HepG2 (cell line): ENCODE results near the gene SRP72. TPM values are rescaled to one million over a fixed set of nuclear protein-coding genes. Genes with fewer than 3 reads are reported as not detected.
A peak's percentile ranks its signal among the peaks of the same experiment; 100 is the strongest.

Experiments used
- ATAC-seq: fragments of 200-7000 bp; cut with Tn5 transposase; 3 replicates; pipeline ENCODE4 v1.9.1; 2020; ENCODE audit warnings: mild to moderate bottlenecking, moderate library complexity
- BruUV-seq: library from RNA; stranded (reverse); fragments of 400-500 nt; replicated peaks from 2 replicates; lab custom pipeline; 2021; lab: Mats Ljungman, UMichigan
- CTCF ChIA-PET: fragments of 300-600 bp; formaldehyde crosslinking; extraction: SDS; loops from one replicate; lab custom pipeline; 2021; ENCODE audit warnings: low total read pairs, inconsistent platforms, low intra/inter-chr PET ratio; lab: Yijun Ruan, JAX
- POLR2A ChIA-PET: fragments of 350-600 bp; sonication (Branson Sonifier 250); formaldehyde crosslinking; loops from one replicate; lab custom pipeline; 2020; ENCODE audit warnings: antibody characterized with exemption, inconsistent platforms; lab: Yijun Ruan, JAX
- DNase-seq: peaks from one replicate; pipeline ENCODE4 v3.0.0-alpha.2; 2015; ENCODE audit warnings: low spot score
- FAIRE-seq: peaks from 3 replicates; lab custom pipeline; 2011; peaks lifted over from hg19 to GRCh38; lab: Jason Lieb, UNC
- H2AFZ ChIP-seq: one replicate; pipeline ENCODE4 v1.6.1; 2011; ENCODE audit warnings: low read length, inconsistent platforms
- H3K27ac ChIP-seq: fragments of 300-600 bp; 3 replicates; pipeline ENCODE4 v1.8.0; 2011; ENCODE audit warnings: mixed run types, mild to moderate bottlenecking, mixed read lengths, low read length, inconsistent platforms; ENCODE audit not compliant: insufficient read depth; ENCODE audit errors: extremely low read length
- H3K27me3 ChIP-seq, 2 experiments: fragments of 200-600 bp in 1 of 2; 2 replicates in 1 of 2; 3 replicates in 1 of 2; pipeline versions ENCODE4 v1.6.0 to v1.8.0; 2011; ENCODE audit warnings: low read length in 2 of 2, mild to moderate bottlenecking in 2 of 2, moderate library complexity in 2 of 2, inconsistent platforms in 1 of 2; ENCODE audit not compliant: insufficient read depth in 2 of 2, control insufficient read depth in 1 of 2
- H3K36me3 ChIP-seq, 2 experiments: fragments of 200-600 bp in 1 of 2; replicated peaks in 1 of 2; 2 replicates in 1 of 2; 3 replicates in 1 of 2; pipeline versions ENCODE4 v1.5.1 to v1.8.0; 2011; ENCODE audit warnings: low read length in 2 of 2, inconsistent platforms in 1 of 2; ENCODE audit not compliant: insufficient read depth in 2 of 2, control insufficient read depth in 1 of 2
- H3K4me1 ChIP-seq: 2 replicates; pipeline ENCODE4 v1.5.1; 2012; ENCODE audit warnings: low read length, inconsistent platforms; ENCODE audit not compliant: insufficient read depth
- H3K4me2 ChIP-seq: 2 replicates; pipeline ENCODE4 v1.6.0; 2011; ENCODE audit warnings: low read depth, low read length, inconsistent platforms
- H3K4me3 ChIP-seq, 3 experiments: fragments of 200-600 bp in 1 of 3; sonication (generic), shearing (Covaris generic) in 1 of 3; replicated peaks in 1 of 3; 2 replicates each; pipeline ENCODE4 v1.5.1; 2011 to 2016; ENCODE audit warnings: low read length in 3 of 3, inconsistent platforms in 2 of 3, low read depth in 2 of 3, mild to moderate bottlenecking in 2 of 3, control low read depth in 1 of 3, mixed read lengths in 1 of 3; ENCODE audit not compliant: insufficient read depth in 1 of 3
- H3K79me2 ChIP-seq: one replicate; pipeline ENCODE4 v1.6.1; 2011; ENCODE audit warnings: low read length, inconsistent platforms; ENCODE audit not compliant: insufficient read depth
- H3K9ac ChIP-seq: 2 replicates; pipeline ENCODE4 v1.6.0; 2011; ENCODE audit warnings: mild to moderate bottlenecking, low read depth, low read length, inconsistent platforms; ENCODE audit not compliant: insufficient read depth
- H3K9me3 ChIP-seq: 2 replicates; pipeline ENCODE4 v1.5.1; 2012; ENCODE audit warnings: mild to moderate bottlenecking, low read length
- H4K20me1 ChIP-seq: 2 replicates; pipeline ENCODE4 v1.6.0; 2011; ENCODE audit warnings: inconsistent platforms, mild to moderate bottlenecking, low read length, moderate library complexity; ENCODE audit not compliant: insufficient read depth
- HMG20A ChIP-seq: IDR thresholded peaks from 2 replicates; pipeline ENCODE4 v1.6.1; 2016; ENCODE audit warnings: borderline replicate concordance
- HNF1A ChIP-seq, 2 experiments: sonication (generic) in 1 of 2; formaldehyde crosslinking in 1 of 2; IDR thresholded peaks; 2 replicates each; pipeline versions ENCODE4 v1.4.0 to v1.6.1; 2016 to 2020; ENCODE audit warnings: borderline replicate concordance in 1 of 2, low read depth in 1 of 2, mild to moderate bottlenecking in 1 of 2, missing genetic modification reagents in 1 of 2
- HNRNPUL1 ChIP-seq: fragments of 200-400 bp; formaldehyde crosslinking; IDR thresholded peaks from 2 replicates; pipeline ENCODE4 v1.6.1; 2017; ENCODE audit warnings: low read depth, mild to moderate bottlenecking, low read length, moderate library complexity
- MAFF ChIP-seq: IDR thresholded peaks from 2 replicates; pipeline ENCODE4 v1.6.1; 2011; ENCODE audit warnings: low read depth, low read length, improper control_type of control experiment
- MAFK ChIP-seq, 2 experiments: IDR thresholded peaks in 1 of 2; conservative IDR thresholded peaks in 1 of 2; 2 replicates each; pipeline ENCODE4 v1.6.1; 2011; ENCODE audit warnings: improper control_type of control experiment in 2 of 2, low read length in 2 of 2
- RBFOX2 ChIP-seq: fragments of 200-400 bp; formaldehyde crosslinking; IDR thresholded peaks from 2 replicates; pipeline ENCODE4 v1.6.1; 2017; ENCODE audit warnings: low read depth, mild to moderate bottlenecking, low read length
- USF2 ChIP-seq, 2 experiments: sonication (generic) in 1 of 2; formaldehyde crosslinking in 1 of 2; IDR thresholded peaks; 2 replicates each; pipeline versions ENCODE4 v1.5.1 to v1.6.1; 2011 to 2020; ENCODE audit warnings: borderline replicate concordance in 1 of 2, low read depth in 1 of 2, low read length in 1 of 2, mild to moderate bottlenecking in 1 of 2, missing genetic modification reagents in 1 of 2, moderate library complexity in 1 of 2
- ZNF274 ChIP-seq: sonication (generic); formaldehyde crosslinking; IDR thresholded peaks from 2 replicates; pipeline ENCODE4 v1.5.1; 2020; ENCODE audit warnings: mild to moderate bottlenecking, missing genetic modification reagents
- ZNF329 ChIP-seq: sonication (generic); formaldehyde crosslinking; IDR thresholded peaks from 2 replicates; pipeline ENCODE4 v1.9.0; 2021; ENCODE audit warnings: low read depth, mild to moderate bottlenecking, missing genetic modification reagents
- WGBS: methylation state at CpG from one replicate; pipeline ENCODE4 v1.1.6; 2017; ENCODE audit warnings: low lambda C conversion rate; 5-methylcytosine and 5-hydroxymethylcytosine counted together
- in situ Hi-C: cut with HindIII; loops from 2 replicates; pipeline ENCODE4 v1.10.0; 2017; ENCODE audit warnings: low pct_unique_long_range_greater_than_20kb; ENCODE audit not compliant: extremely low pct_ligation_motif_present
- intact Hi-C: fragments of 100-400 bp; cut with micrococcal nuclease; formaldehyde crosslinking; loops from one replicate; pipeline ENCODE4 v1.10.0; 2022; ENCODE audit not compliant: unreplicated experiment
- polyA plus RNA-seq, 8 experiments: library from polyadenylated mRNA; depleted of rRNA in 3 of 8; stranded (reverse) in 7 of 8; unstranded in 1 of 8; fragments of >200 nt; fragmentation: Illumina TruSeq in 4 of 8; extraction: Trizol in 4 of 8; gene quantifications; 2 replicates each; pipeline versions ENCODE4 v1.2.1 to v1.2.3, GENCODE V29; 2011 to 2016; ENCODE audit warnings: low read depth in 4 of 8, missing spikeins in 1 of 8, mixed read lengths in 1 of 8; ENCODE audit not compliant: insufficient read depth in 1 of 8
- total RNA-seq, 5 experiments: library from RNA; depleted of rRNA; stranded (reverse); fragments of >200 nt; fragmentation: Illumina TruSeq; extraction: Trizol; gene quantifications; 2 replicates each; pipeline ENCODE4 v1.2.3, GENCODE V29; 2016; ENCODE audit warnings: low read depth in 1 of 5

The SRP72 gene
- total and polyA plus RNA-seq, 2 of the 13 experiments (the other 11 are each of a cell fraction or from before 2014, with no cell fraction given) = 64.9 to 75.6 TPM

GRCh38 chr4:56440983-56441382 lies 26.4 kb upstream of the SRP72 start:
- Histone ChIP-seq H3K4me3 (no peak overlapping the region; a peak in 1 of 6 replicates), H3K4me2 (peak overlapping the region; percentile 89; the same call in 1 of the 2 replicates), H3K9me3 (no peaks in the 10 kb centered on the region), H3K36me3 (peaks cover 7 to 45% of the 10 kb centered on the region in 2 experiments), H3K9ac (no peak overlapping the region), H3K4me1 (peaks cover 74% of the 10 kb centered on the region), H2AFZ (no peak overlapping the region), H3K27me3 (no peaks in the 10 kb centered on the region; a peak in 1 of 5 replicates), H3K27ac (no peak overlapping the region), H3K79me2 (peaks cover 95% of the 10 kb centered on the region)
- ATAC-seq (no peak), DNase-seq (no peak), FAIRE-seq (no peak)
- 96% methylated on average over 1 of the region's 1 CpG for WGBS
- intact Hi-C loops (loop anchor here (2.0 kb wide), 1 partner anchor 24 kb away; no protein-coding TSS in a partner anchor), in situ Hi-C loops (no loop called here)
- ChIA-PET POLR2A (interaction anchor here (1.0 kb wide), 1 partner anchor 25 kb away, joined by 4 read pairs; no protein-coding TSS in a partner anchor), CTCF (no interaction called here)
- TF ChIP-seq MAFK (conservative IDR thresholded peaks at IDR 0.05 in 1 of 2, IDR thresholded peaks at IDR 0.05 in 1 of 2; ENCODE audit: low read length in 2 of 2) (peak; percentile 67 to 76), HMG20A (CRISPR knock-in tag) (no peak), MAFF (peak; percentile 72)
- TF ChIP-seq, all 625 proteins: peak for 2
- no TSS peak for BruUV-seq
- H4K20me1 ChIP-seq = peaks cover 59% of the 10 kb centered on the region

GRCh38 chr4:56444719-56445118 lies 22.7 kb upstream of the SRP72 start:
- Histone ChIP-seq H2AFZ (no peak overlapping the region), H3K36me3 (peaks cover 10 to 69% of the 10 kb centered on the region in 2 experiments), H3K9ac (no peak overlapping the region), H3K4me2 (no peak overlapping the region), H3K9me3 (no peaks in the 10 kb centered on the region), H3K79me2 (peaks cover 64% of the 10 kb centered on the region), H3K27me3 (no peaks in the 10 kb centered on the region), H3K4me3 (no peak overlapping the region), H3K4me1 (peaks cover 62% of the 10 kb centered on the region), H3K27ac (no peak overlapping the region), H4K20me1 (peaks cover 45% of the 10 kb centered on the region)
- intact Hi-C loops (no loop called here), in situ Hi-C loops (no loop called here)
- TF ChIP-seq ZNF274 (no peak), USF2 (IDR thresholded peaks at IDR 0.05; ENCODE audit: low read depth, low read length) (no peak), USF2 (CRISPR knock-in tag; IDR thresholded peaks at IDR 0.05; ENCODE audit: borderline replicate concordance) (no peak), ZNF329 (CRISPR knock-in tag) (no peak), HNF1A (IDR thresholded peaks at IDR 0.05; ENCODE audit: low read depth) (peak; percentile 64; the same call in 1 of the 2 replicates), HNF1A (CRISPR knock-in tag; IDR thresholded peaks at IDR 0.05; ENCODE audit: borderline replicate concordance) (no peak), HNRNPUL1 (peak; percentile 83; the same call in 1 of the 2 replicates), RBFOX2 (peak; percentile 32; the same call in 1 of the 2 replicates)
- 79% methylated on average over 2 of the region's 2 CpGs for WGBS
- ATAC-seq (peak; percentile 24; the same call in 1 of the 3 replicates), DNase-seq (no peak), FAIRE-seq (no peak)
- POLR2A ChIA-PET = interaction anchor here (0.8 to 1.8 kb wide), 4 partner anchors 9 to 21 kb away, joined by 3 to 21 read pairs (median 4); partner anchors contain the start of genes PAICS and PPAT
- BruUV-seq = no TSS peak
- CTCF ChIA-PET = no interaction called here
